Esophagus squamous epithelium (tissue), 5 donors: ENCODE results near the gene LRP5. TPM values are rescaled to one million over a fixed set of nuclear protein-coding genes. Genes with fewer than 3 reads are reported as not detected.

Source experiments
- DNase-seq: peaks from one replicate; lab custom pipeline; 2025; lab: John Stamatoyannopoulos, UW
- H3K27ac ChIP-seq, 4 donors: fragments of 200-600 bp; sonication (generic); one replicate each; pipeline ENCODE4 v1.5.1; 2016 to 2019; ENCODE audit warnings: mild to moderate bottlenecking in 1 of 4
- H3K27me3 ChIP-seq, 4 donors: fragments of 200-600 bp; sonication (generic); 1 replicate in 3 of 4; 2 replicates in 1 of 4; pipeline versions ENCODE4 v1.5.1 to v1.6.0; 2017 to 2021; ENCODE audit warnings: antibody characterized with exemption in 1 of 4
- H3K36me3 ChIP-seq, 3 donors: fragments of 200-600 bp; sonication (generic); one replicate each; pipeline ENCODE4 v1.5.1; 2016 to 2019
- H3K4me1 ChIP-seq, 3 donors: fragments of 200-600 bp; sonication (generic); one replicate each; pipeline ENCODE4 v1.5.1; 2017 to 2019
- H3K4me3 ChIP-seq, 4 donors: fragments of 200-600 bp; sonication (generic); 1 replicate in 3 of 4; 2 replicates in 1 of 4; pipeline ENCODE4 v1.5.1; 2016 to 2019; ENCODE audit warnings: mild to moderate bottlenecking in 2 of 4, moderate library complexity in 1 of 4
- H3K9me3 ChIP-seq, 3 donors: fragments of 200-600 bp; sonication (generic); one replicate each; pipeline ENCODE4 v1.5.1; 2016 to 2019
- CTCF ChIP-seq, 6 experiments: fragments of 450-650 bp in 4 of 6; fragments of 200-600 bp in 2 of 6; sonication (generic) in 2 of 6; IDR thresholded peaks; one replicate each; pipeline ENCODE4 v1.5.1; 2016 to 2019; ENCODE audit warnings: antibody characterized with exemption in 6 of 6, mild to moderate bottlenecking in 4 of 6, moderate library complexity in 4 of 6
- POLR2A ChIP-seq, 4 donors: fragments of 450-650 bp; IDR thresholded peaks; one replicate each; pipeline ENCODE4 v1.6.1; 2017; ENCODE audit warnings: antibody characterized with exemption in 4 of 4, mild to moderate bottlenecking in 4 of 4, moderate library complexity in 3 of 4
- WGBS, 2 donors: methylation state at CpG; one replicate each; pipeline ENCODE4 v1.1.5; 2018; 5-methylcytosine and 5-hydroxymethylcytosine counted together
- intact Hi-C: fragments of 100-400 bp; cut with DNase I; formaldehyde crosslinking; loops from one replicate; pipeline ENCODE4 v1.15.0; 2022
- total RNA-seq, 4 donors: library from RNA; depleted of rRNA; stranded (reverse); fragments of >200 nt; gene quantifications; one replicate each; pipeline ENCODE4 v1.1.0, GENCODE V29; 2016
- donor health status: DM: yes; HTN: yes; CAD: no.

LRP5 gene
- total RNA-seq, 4 donors from 2014 or later = 13.7 to 24.0 (median 20.9) TPM

GRCh38 chr11:68266121-68266891 is 46.1 kb upstream of the LRP5 start:
- H3K9me3 ChIP-seq = no peaks in the 10 kb centered on the region
- DNase-seq = no peak
- H3K4me1 ChIP-seq = peaks cover 7 to 27% (median 9%) of the 10 kb centered on the region in 3 donors
- WGBS, 2 donors = 72 to 93% methylated on average over 8 to 11 of the region's 16 CpGs
- no peaks in the 10 kb centered on the region for H3K27me3 ChIP-seq
- TF ChIP-seq POLR2A (IDR thresholded peaks at IDR 0.05) = no peak
- no peak for TF ChIP-seq CTCF (IDR thresholded peaks at IDR 0.05)
- intact Hi-C loops = no loop called here
- H3K4me3 ChIP-seq = no peak overlapping the region
- peaks cover 0 to 69% (median 17%) of the 10 kb centered on the region in 3 donors for H3K36me3 ChIP-seq
- peak overlapping the region in 1 of 4 donors; percentile 41 for H3K27ac ChIP-seq

GRCh38 chr11:68266936-68267880 is 45.2 kb upstream of the LRP5 start:
- Histone ChIP-seq H3K4me3 (no peak overlapping the region), H3K4me1 (peaks cover 9 to 32% (median 11%) of the 10 kb centered on the region in 3 donors), H3K27ac (peak overlapping the region in 1 of 4 donors; percentile 41), H3K36me3 (peaks cover 0 to 60% (median 10%) of the 10 kb centered on the region in 3 donors), H3K27me3 (no peaks in the 10 kb centered on the region), H3K9me3 (no peaks in the 10 kb centered on the region)
- 89 to 97% methylated on average over 5 to 6 of the region's 12 CpGs for WGBS, 2 donors
- no peak for DNase-seq
- intact Hi-C loops = no loop called here
- TF ChIP-seq POLR2A (IDR thresholded peaks at IDR 0.05) (no peak), CTCF (IDR thresholded peaks at IDR 0.05) (no peak)

GRCh38 chr11:68267881-68268240 is 44.5 kb upstream of the LRP5 start:
- H3K4me1 ChIP-seq = peaks cover 9 to 38% (median 16%) of the 10 kb centered on the region in 3 donors
- no peak overlapping the region for H3K27ac ChIP-seq
- TF ChIP-seq CTCF (IDR thresholded peaks at IDR 0.05) = no peak
- TF ChIP-seq POLR2A (IDR thresholded peaks at IDR 0.05) = no peak
- WGBS, 2 donors = 94 to 100% methylated on average over 3 to 6 of the region's 6 CpGs
- intact Hi-C loops = no loop called here
- H3K9me3 ChIP-seq = no peaks in the 10 kb centered on the region
- H3K27me3 ChIP-seq = no peaks in the 10 kb centered on the region
- peaks cover 0 to 53% (median 6%) of the 10 kb centered on the region in 3 donors for H3K36me3 ChIP-seq
- DNase-seq = no peak
- no peak overlapping the region for H3K4me3 ChIP-seq

- Histone ChIP-seq H3K4me3 (no peak overlapping the region), H3K4me1 (peaks cover 9 to 42% (median 17%) of the 10 kb centered on the region in 3 donors), H3K9me3 (no peaks in the 10 kb centered on the region), H3K27me3 (no peaks in the 10 kb centered on the region), H3K36me3 (peaks cover 0 to 38% (median 6%) of the 10 kb centered on the region in 3 donors), H3K27ac (peak overlapping the region in 1 of 4 donors; percentile 44)
- WGBS, 2 donors = 77 to 81% methylated on average over 5 to 10 of the region's 10 CpGs
- TF ChIP-seq CTCF (IDR thresholded peaks at IDR 0.05) = no peak
- TF ChIP-seq POLR2A (IDR thresholded peaks at IDR 0.05) = no peak
- intact Hi-C loops = no loop called here
- no peak for DNase-seq
These were observed 42.8 kb upstream of the LRP5 start for GRCh38 chr11:68269414-68270081.
